Stomach (tissue), 9 donors: ENCODE results near the gene THAP12. TPM values are rescaled to one million over a fixed set of nuclear protein-coding genes. Genes with fewer than 3 reads are reported as not detected.

Experiments used
- DNase-seq, 2 donors: peaks; one replicate each; pipeline versions ENCODE4 v3.0.0 to v3.0.0-alpha.2; 2013 to 2019
- H3K27ac ChIP-seq, 5 donors: fragments of 200-600 bp in 4 of 5; sonication (generic) in 4 of 5; one replicate each; pipeline ENCODE4 v1.5.1; 2013 to 2019; ENCODE audit warnings: mild to moderate bottlenecking in 1 of 5, moderate library complexity in 1 of 5
- H3K27me3 ChIP-seq, 3 donors: fragments of 200-600 bp; sonication (generic); one replicate each; pipeline ENCODE4 v1.5.1; 2017 to 2019; ENCODE audit warnings: mixed run types in 1 of 3
- H3K36me3 ChIP-seq, 4 donors: fragments of 200-600 bp; sonication (generic); 1 replicate in 3 of 4; 2 replicates in 1 of 4; pipeline ENCODE4 v1.5.1; 2016 to 2019
- H3K4me1 ChIP-seq, 4 donors: fragments of 200-600 bp; sonication (generic); one replicate each; pipeline ENCODE4 v1.5.1; 2016 to 2019
- H3K4me3 ChIP-seq, 4 donors: fragments of 200-600 bp; sonication (generic) in 3 of 4; one replicate each; pipeline ENCODE4 v1.5.1; 2016 to 2019; ENCODE audit warnings: mild to moderate bottlenecking in 1 of 4
- H3K9me3 ChIP-seq, 4 donors: fragments of 200-600 bp; sonication (generic); one replicate each; pipeline ENCODE4 v1.5.1; 2016 to 2019
- CTCF ChIP-seq, 7 experiments: fragments of 450-650 bp in 4 of 7; fragments of 200-600 bp in 3 of 7; sonication (generic) in 3 of 7; IDR thresholded peaks; one replicate each; pipeline ENCODE4 v1.5.1; 2016 to 2019; ENCODE audit warnings: antibody characterized with exemption in 7 of 7, control low read depth in 2 of 7, mild to moderate bottlenecking in 1 of 7
- EP300 ChIP-seq: sonication (generic); formaldehyde crosslinking; IDR thresholded peaks from one replicate; pipeline ENCODE4 v1.6.1; 2017; ENCODE audit warnings: antibody characterized with exemption
- POLR2A ChIP-seq, 4 donors: fragments of 450-650 bp; IDR thresholded peaks; one replicate each; pipeline ENCODE4 v1.6.1; 2016; ENCODE audit warnings: antibody characterized with exemption in 4 of 4, control low read depth in 2 of 4, mild to moderate bottlenecking in 1 of 4, moderate library complexity in 1 of 4
- POLR2AphosphoS5 ChIP-seq, 3 donors: sonication (generic); formaldehyde crosslinking; IDR thresholded peaks; one replicate each; pipeline ENCODE4 v1.6.1; 2016; ENCODE audit warnings: antibody characterized with exemption in 3 of 3
- WGBS, 5 donors: extraction: QIAGEN DNeasy Blood & Tissue Kit in 3 of 5; methylation state at CpG; one replicate each; pipeline versions ENCODE4 v1.1.5 to v1.1.7; 2013 to 2018; 5-methylcytosine and 5-hydroxymethylcytosine counted together
- intact Hi-C: fragments of 100-400 bp; cut with DNase I; formaldehyde crosslinking; loops from one replicate; pipeline ENCODE4 v1.15.1; 2023; ENCODE audit warnings: low total_unique reads
- polyA plus RNA-seq, 3 donors: library from polyadenylated mRNA; stranded (reverse); fragments of 200-250 nt; gene quantifications; one replicate each; pipeline ENCODE4 v1.2.3, GENCODE V29; 2013
- total RNA-seq, 5 donors: library from RNA; depleted of rRNA; stranded (reverse); fragments of >200 nt; gene quantifications; one replicate each; pipeline versions ENCODE4 v1.1.0 to v1.2.3, GENCODE V29; 2014 to 2016
- donor health status: healthy with polysubstance abuse.
- donor health status: Bipolar disorder and iron deficiency.
- donor health status: healthy.

The THAP12 gene
- total and polyA plus RNA-seq, 8 donors, result 10.7 to 74.0 (median 25.2) TPM

GRCh38 chr11:76322942-76323341, 58.0 kb downstream of the THAP12 start:
- Histone ChIP-seq H3K4me1 (peaks cover 8 to 11% (median 10%) of the 10 kb centered on the region in 4 donors), H3K9me3 (no peaks in the 10 kb centered on the region), H3K27ac (no peak overlapping the region), H3K4me3 (no peak overlapping the region), H3K36me3 (no peaks in the 10 kb centered on the region), H3K27me3 (peaks cover 0 to 48% (median 20%) of the 10 kb centered on the region in 3 donors)
- 90 to 100% (median 95%) methylated on average over 2 of the region's 2 CpGs for WGBS, 5 donors
- intact Hi-C loops, result no loop called here
- no peak for DNase-seq
- TF ChIP-seq EP300 (no peak), CTCF (IDR thresholded peaks at IDR 0.05) (no peak), POLR2AphosphoS5 (IDR thresholded peaks at IDR 0.05) (no peak), POLR2A (IDR thresholded peaks at IDR 0.05) (no peak)

GRCh38 chr11:76322540-76322939, 58.4 kb downstream of the THAP12 start:
- intact Hi-C loops, result no loop called here
- no peaks in the 10 kb centered on the region for H3K9me3 ChIP-seq
- H3K27me3 ChIP-seq, result peaks cover 0 to 48% (median 20%) of the 10 kb centered on the region in 3 donors
- H3K36me3 ChIP-seq, result no peaks in the 10 kb centered on the region
- WGBS, 5 donors, result 70 to 79% (median 76%) methylated on average over 5 of the region's 5 CpGs
- no peak for DNase-seq
- no peak overlapping the region for H3K27ac ChIP-seq
- H3K4me1 ChIP-seq, result peaks cover 8 to 11% (median 10%) of the 10 kb centered on the region in 4 donors
- TF ChIP-seq POLR2AphosphoS5 (IDR thresholded peaks at IDR 0.05) (no peak), EP300 (no peak), CTCF (IDR thresholded peaks at IDR 0.05) (no peak), POLR2A (IDR thresholded peaks at IDR 0.05) (no peak)
- H3K4me3 ChIP-seq, result no peak overlapping the region

- Histone ChIP-seq H3K4me3 (peak overlapping the region; percentile 32 to 42 (median 37)), H3K27ac (no peak overlapping the region), H3K27me3 (peaks cover 0 to 48% (median 20%) of the 10 kb centered on the region in 3 donors), H3K36me3 (no peaks in the 10 kb centered on the region), H3K4me1 (peaks cover 8 to 11% (median 10%) of the 10 kb centered on the region in 4 donors), H3K9me3 (no peaks in the 10 kb centered on the region)
- 5 to 24% (median 9%) methylated on average over 14 to 59 of the region's 59 CpGs for WGBS, 5 donors
- peak in 1 of 2 donors; percentile 48 for DNase-seq
- intact Hi-C loops, result no loop called here
- TF ChIP-seq CTCF (IDR thresholded peaks at IDR 0.05) (no peak), POLR2A (IDR thresholded peaks at IDR 0.05) (no peak), EP300 (no peak), POLR2AphosphoS5 (IDR thresholded peaks at IDR 0.05) (no peak)
Observed at GRCh38 chr11:76321820-76322524, 59.0 kb downstream of the THAP12 start.

GRCh38 chr11:76321340-76321739, 59.6 kb downstream of the THAP12 start:
- TF ChIP-seq EP300 (no peak), POLR2AphosphoS5 (IDR thresholded peaks at IDR 0.05) (no peak), POLR2A (IDR thresholded peaks at IDR 0.05) (no peak), CTCF (IDR thresholded peaks at IDR 0.05) (no peak)
- H3K9me3 ChIP-seq, result no peaks in the 10 kb centered on the region
- DNase-seq, result no peak
- peaks cover 0 to 48% (median 20%) of the 10 kb centered on the region in 3 donors for H3K27me3 ChIP-seq
- peaks cover 8 to 11% (median 10%) of the 10 kb centered on the region in 4 donors for H3K4me1 ChIP-seq
- WGBS, 5 donors, result 36 to 57% (median 47%) methylated on average over 6 to 8 of the region's 8 CpGs
- no peaks in the 10 kb centered on the region for H3K36me3 ChIP-seq
- no peak overlapping the region for H3K27ac ChIP-seq
- intact Hi-C loops, result no loop called here
- peak overlapping the region in 1 of 4 donors; percentile 32 for H3K4me3 ChIP-seq
